HG03045 (cell line): ENCODE measurements around the gene CLEC19A.
"Not testable (repeated sequence)": the region's sequence is repeated elsewhere in the genome, so short reads cannot be mapped to it uniquely, and the experiment has no call there.

Experiments
- ATAC-seq: cut with Tn5 transposase; IDR thresholded peaks from one replicate; pipeline ENCODE4 v1.9.1; 2021; ENCODE audit warnings: mild to moderate bottlenecking, moderate library complexity; ENCODE audit not compliant: unreplicated experiment

CLEC19A gene

GRCh38 chr16:19321186-19321585, 35.7 kb downstream of the CLEC19A start:
- not testable (repeated sequence) for ATAC-seq

- no peak for ATAC-seq
Measured at GRCh38 chr16:19323596-19323995, 38.1 kb downstream of the CLEC19A start.

GRCh38 chr16:19328364-19328763, 42.8 kb downstream of the CLEC19A start:
- no peak for ATAC-seq

DNA sequence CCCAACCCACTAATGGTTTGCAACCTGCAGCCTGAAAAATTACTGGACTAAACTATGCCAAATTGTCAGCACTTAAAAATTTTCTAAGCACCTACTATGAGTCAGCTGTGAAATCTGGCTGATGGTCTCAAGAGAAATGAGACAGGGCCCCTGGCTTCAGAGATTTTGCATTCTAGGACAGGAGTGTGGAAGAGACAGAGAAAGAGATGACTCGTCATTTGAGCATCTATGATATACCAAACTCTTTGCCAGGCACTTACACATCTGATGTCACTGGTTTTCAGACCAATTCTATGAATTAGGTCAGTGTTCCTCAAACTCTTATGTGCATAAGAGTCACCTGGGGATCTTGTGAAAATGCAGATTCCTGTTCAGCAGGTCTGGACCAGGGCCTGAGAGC, 44.4 kb downstream of the CLEC19A start:
- no peak for ATAC-seq

DNA sequence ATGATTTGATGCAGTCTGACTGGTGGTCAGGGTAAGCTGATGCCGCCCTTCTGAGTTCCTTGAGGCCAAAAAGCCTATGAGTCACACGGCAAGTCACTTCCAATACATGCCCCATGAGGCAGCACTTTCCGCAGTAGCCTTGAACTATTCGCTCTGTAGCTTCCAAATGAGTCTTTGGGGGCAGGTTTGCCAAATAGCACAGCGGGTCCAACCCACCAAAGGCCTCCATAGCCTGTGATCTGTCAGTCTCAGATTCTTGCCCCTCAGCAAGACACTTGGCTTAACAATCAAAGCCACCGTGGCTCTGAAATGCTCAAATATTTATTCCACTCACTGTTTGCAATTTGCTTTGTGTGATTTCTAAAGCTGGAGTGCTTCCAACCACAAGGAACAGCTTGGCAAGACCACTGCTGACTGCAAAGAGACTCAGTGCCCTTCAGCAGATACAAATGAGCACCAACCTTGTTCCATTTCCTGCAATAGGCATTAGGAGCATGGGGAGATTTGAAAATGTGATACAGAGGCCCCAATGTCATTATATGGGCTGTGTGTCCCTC, 45.4 kb downstream of the CLEC19A start:
- ATAC-seq: no peak

- ATAC-seq: no peak
Measured at GRCh38 chr16:19331794-19332193, 46.3 kb downstream of the CLEC19A start.

- no peak for ATAC-seq
Measured at GRCh38 chr16:19338335-19338734, 52.8 kb downstream of the CLEC19A start.

DNA sequence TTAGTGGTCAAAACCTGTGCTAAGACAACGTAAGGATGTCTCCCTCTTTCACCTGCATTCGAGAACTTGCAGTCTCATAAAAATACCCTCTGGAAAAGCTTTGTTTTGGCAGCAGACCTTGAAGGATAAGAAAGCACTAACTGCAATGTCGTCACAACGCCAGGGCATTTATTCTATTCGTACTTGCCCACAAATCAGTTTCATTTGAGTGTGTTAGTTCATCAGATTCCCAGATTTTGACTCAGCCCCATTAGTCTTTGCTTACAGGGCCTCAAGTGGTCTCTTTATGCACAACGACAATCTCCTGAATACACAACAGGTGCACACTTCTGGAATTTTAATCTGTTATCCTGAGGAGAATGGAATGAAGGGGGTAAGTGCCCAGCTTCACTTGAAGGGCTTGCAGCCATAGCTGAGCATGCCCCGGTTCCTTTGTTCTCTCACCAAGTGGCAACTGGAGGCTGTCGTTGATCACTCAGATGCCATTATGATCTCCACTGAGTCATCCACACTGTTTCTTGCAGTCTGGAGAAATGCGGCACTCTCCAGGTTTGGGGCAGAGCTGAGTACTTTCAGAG, 58.8 kb downstream of the CLEC19A start:
- ATAC-seq: no peak

GRCh38 chr16:19344980-19345379, 59.4 kb downstream of the CLEC19A start:
- no peak for ATAC-seq

DNA sequence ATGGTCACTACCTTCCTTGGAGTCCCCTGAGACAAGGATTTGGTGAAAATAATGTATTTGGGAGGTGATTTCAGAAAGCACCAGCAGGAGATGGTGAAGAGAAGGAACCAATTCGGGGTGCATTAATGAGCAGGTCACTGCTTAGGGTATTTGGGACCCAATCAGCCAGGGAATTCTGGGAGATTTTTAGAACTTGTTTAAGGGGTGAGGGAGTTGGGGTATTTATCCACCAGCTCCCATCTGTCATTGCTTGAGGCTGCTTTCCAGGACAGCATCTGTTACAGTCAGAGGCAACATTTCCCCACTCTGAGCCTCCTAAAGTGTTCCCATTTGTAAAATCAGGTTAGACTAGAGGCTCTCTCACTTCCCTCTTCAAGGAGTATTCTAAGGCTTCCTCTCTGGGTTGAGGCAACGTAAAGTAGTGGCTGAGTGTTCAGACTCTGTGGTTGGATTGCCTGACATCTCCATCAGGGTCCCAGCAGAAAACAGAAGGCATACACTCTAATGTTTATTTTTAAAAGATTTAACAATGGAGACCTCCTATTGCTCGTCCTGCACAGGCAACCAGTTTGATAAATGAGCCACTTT, 60.9 kb downstream of the CLEC19A start:
- no peak for ATAC-seq

DNA sequence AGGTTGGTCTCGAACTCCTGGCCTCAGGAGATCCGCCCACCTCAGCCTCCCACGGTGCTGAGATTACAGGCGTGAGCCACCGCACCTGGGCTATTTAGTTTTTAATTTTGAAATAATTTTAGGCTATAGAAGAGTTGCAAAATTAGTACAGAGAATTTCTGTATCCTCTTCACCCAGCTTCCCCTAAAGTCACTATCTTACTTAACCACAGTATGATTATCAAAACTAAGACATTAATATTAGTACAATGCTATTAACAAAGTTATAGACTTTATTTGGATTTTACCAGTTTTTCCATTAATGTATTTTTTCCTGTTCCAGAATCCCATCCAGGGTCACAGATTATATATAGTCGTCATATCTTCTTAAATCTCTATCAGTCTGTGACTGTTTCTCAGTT, 62.6 kb downstream of the CLEC19A start:
- ATAC-seq: no peak

- no peak for ATAC-seq
Measured at GRCh38 chr16:19348578-19349315, 63.2 kb downstream of the CLEC19A start.

GRCh38 chr16:19354371-19354770, 68.8 kb downstream of the CLEC19A start:
- no peak for ATAC-seq

GRCh38 chr16:19356024-19356952, 70.8 kb downstream of the CLEC19A start:
- ATAC-seq: no peak

GRCh38 chr16:19359556-19359955, 74.0 kb downstream of the CLEC19A start:
- no peak for ATAC-seq
